HEK293T (cell line): ENCODE data around the gene PEMT.
"Not testable (repeated sequence)": the region's sequence is repeated elsewhere in the genome, so short reads cannot be mapped to it uniquely, and the experiment has no call there.

ENCODE experiments used
- CTCF ChIA-PET: fragments of 350-600 bp; formaldehyde crosslinking; extraction: SDS; loops from one replicate; lab custom pipeline; 2021; ENCODE audit warnings: antibody characterized with exemption, inconsistent platforms; lab: Yijun Ruan, JAX
- POLR2A ChIA-PET: fragments of 350-600 bp; formaldehyde crosslinking; extraction: SDS; loops from one replicate; lab custom pipeline; 2020; ENCODE audit warnings: antibody characterized with exemption, inconsistent platforms; lab: Yijun Ruan, JAX
- DNase-seq: peaks from one replicate; pipeline ENCODE4 v3.0.0; 2012; ENCODE audit warnings: mixed read lengths; ENCODE audit errors: extremely low spot score
- ARNT ChIP-seq: fragments of 450-650 bp; IDR thresholded peaks from 2 replicates; pipeline ENCODE4 v1.6.1; 2017; ENCODE audit warnings: mild to moderate bottlenecking
- BHLHE40 ChIP-seq: fragments of 450-650 bp; IDR thresholded peaks from 2 replicates; pipeline ENCODE4 v1.6.1; 2016; ENCODE audit warnings: mild to moderate bottlenecking, moderate library complexity, borderline replicate concordance
- CTBP1 ChIP-seq: fragments of 450-650 bp; IDR thresholded peaks from 2 replicates; pipeline ENCODE4 v1.6.1; 2016; ENCODE audit warnings: borderline replicate concordance
- ELF4 ChIP-seq: fragments of 450-650 bp; IDR thresholded peaks from 2 replicates; pipeline ENCODE4 v1.6.1; 2017; ENCODE audit warnings: antibody characterized with exemption
- FOXA1 ChIP-seq: fragments of 450-650 bp; IDR thresholded peaks from 2 replicates; pipeline ENCODE4 v1.6.1; 2016; ENCODE audit warnings: mild to moderate bottlenecking
- FOXK2 ChIP-seq: fragments of 450-650 bp; IDR thresholded peaks from 2 replicates; pipeline ENCODE4 v1.6.1; 2016; ENCODE audit warnings: mild to moderate bottlenecking
- FOXM1 ChIP-seq: fragments of 450-650 bp; IDR thresholded peaks from 2 replicates; pipeline ENCODE4 v1.6.1; 2017; ENCODE audit warnings: mild to moderate bottlenecking, borderline replicate concordance
- HDGF ChIP-seq: fragments of 450-650 bp; IDR thresholded peaks from 2 replicates; pipeline ENCODE4 v1.6.1; 2017; ENCODE audit warnings: antibody characterized with exemption, borderline replicate concordance
- L3MBTL2 ChIP-seq: fragments of 450-650 bp; conservative IDR thresholded peaks from 2 replicates; pipeline ENCODE4 v1.6.1; 2016; ENCODE audit warnings: mild to moderate bottlenecking
- LEF1 ChIP-seq: fragments of 450-650 bp; IDR thresholded peaks from 2 replicates; pipeline ENCODE4 v1.6.1; 2017; ENCODE audit warnings: mild to moderate bottlenecking, borderline replicate concordance
- NFRKB ChIP-seq: fragments of 450-650 bp; IDR thresholded peaks from 2 replicates; pipeline ENCODE4 v1.6.1; 2016; ENCODE audit warnings: mild to moderate bottlenecking, moderate library complexity
- PKNOX1 ChIP-seq: fragments of 450-650 bp; IDR thresholded peaks from 2 replicates; pipeline ENCODE4 v1.6.1; 2016
- SP1 ChIP-seq: fragments of 450-650 bp; IDR thresholded peaks from 2 replicates; pipeline ENCODE4 v1.6.1; 2017
- SUZ12 ChIP-seq: fragments of 450-650 bp; IDR thresholded peaks from 2 replicates; pipeline ENCODE4 v1.6.1; 2016; ENCODE audit warnings: mild to moderate bottlenecking
- TARDBP ChIP-seq: fragments of 450-650 bp; IDR thresholded peaks from 2 replicates; pipeline ENCODE4 v1.6.1; 2016
- ZNF384 ChIP-seq: fragments of 450-650 bp; IDR thresholded peaks from 2 replicates; pipeline ENCODE4 v1.6.1; 2016

The PEMT gene

GRCh38 chr17:17466511-17466910 is 125.0 kb downstream of the PEMT start:
- TF ChIP-seq ARNT, result no peak
- TF ChIP-seq TARDBP, result no peak
- no peak for TF ChIP-seq PKNOX1
- TF ChIP-seq ELF4, result no peak
- TF ChIP-seq NFRKB, result no peak
- TF ChIP-seq SP1, result no peak
- no peak for TF ChIP-seq FOXA1
- no peak for TF ChIP-seq HDGF
- no peak for TF ChIP-seq L3MBTL2
- no peak for TF ChIP-seq SUZ12
- no peak for TF ChIP-seq ZNF384
- TF ChIP-seq LEF1, result no peak
- TF ChIP-seq BHLHE40, result no peak
- no peak for TF ChIP-seq FOXK2
- no peak for TF ChIP-seq FOXM1
- no peak for TF ChIP-seq CTBP1
- ChIA-PET POLR2A (no interaction called here), CTCF (no interaction called here)
- DNase-seq, result no peak

GRCh38 chr17:17465878-17466277 is 125.6 kb downstream of the PEMT start:
- DNase-seq, POLR2A ChIA-PET: not testable (repeated sequence)
- CTCF ChIA-PET, result interaction anchor here (0.6 kb wide), 1 partner anchor 123 kb away, joined by 4 read pairs; no protein-coding TSS in a partner anchor

- ChIA-PET POLR2A (no interaction called here), CTCF (no interaction called here)
- DNase-seq, result no peak
- no peak for TF ChIP-seq LEF1
- no peak for TF ChIP-seq ZNF384
- no peak for TF ChIP-seq FOXA1
- TF ChIP-seq FOXM1, result no peak
- no peak for TF ChIP-seq FOXK2
- no peak for TF ChIP-seq HDGF
- no peak for TF ChIP-seq PKNOX1
- no peak for TF ChIP-seq BHLHE40
- no peak for TF ChIP-seq ELF4
- TF ChIP-seq NFRKB, result no peak
- TF ChIP-seq CTBP1, result no peak
- TF ChIP-seq ARNT, result no peak
- no peak for TF ChIP-seq L3MBTL2
- TF ChIP-seq SUZ12, result no peak
- TF ChIP-seq SP1, result no peak
- TF ChIP-seq TARDBP, result no peak
These were observed 127.7 kb downstream of the PEMT start for GRCh38 chr17:17463821-17464220.

- DNase-seq, result no peak
- TF ChIP-seq SP1, result no peak
- no peak for TF ChIP-seq HDGF
- TF ChIP-seq LEF1, result no peak
- no peak for TF ChIP-seq ZNF384
- TF ChIP-seq FOXM1, result no peak
- no peak for TF ChIP-seq FOXK2
- no peak for TF ChIP-seq ELF4
- no peak for TF ChIP-seq L3MBTL2
- no peak for TF ChIP-seq PKNOX1
- TF ChIP-seq CTBP1, result no peak
- no peak for TF ChIP-seq BHLHE40
- no peak for TF ChIP-seq FOXA1
- TF ChIP-seq NFRKB, result no peak
- no peak for TF ChIP-seq TARDBP
- TF ChIP-seq ARNT, result no peak
- no peak for TF ChIP-seq SUZ12
- CTCF ChIA-PET, result interaction anchor here (1.3 kb wide), 1 partner anchor 107 kb away, joined by 3 read pairs; no protein-coding TSS in a partner anchor
- POLR2A ChIA-PET, result interaction anchor here (0.8 kb wide), 1 partner anchor 10 kb away, joined by 3 read pairs; no protein-coding TSS in a partner anchor
These were observed 129.3 kb downstream of the PEMT start for GRCh38 chr17:17462048-17462824.

- POLR2A ChIA-PET, result no interaction called here
- no peak for DNase-seq
- TF ChIP-seq FOXM1, result no peak
- TF ChIP-seq TARDBP, result peak; percentile 36; the same call in 1 of the 2 replicates
- no peak for TF ChIP-seq ZNF384
- CTCF ChIA-PET, result no interaction called here
These were observed 131.5 kb downstream of the PEMT start for GRCh38 chr17:17460038-17460437.

GRCh38 chr17:17457680-17458079 is 133.8 kb downstream of the PEMT start:
- no peak for TF ChIP-seq FOXA1
- TF ChIP-seq CTBP1, result no peak
- no peak for TF ChIP-seq PKNOX1
- TF ChIP-seq L3MBTL2, result no peak
- TF ChIP-seq ELF4, result no peak
- TF ChIP-seq FOXK2, result no peak
- no peak for TF ChIP-seq ZNF384
- TF ChIP-seq HDGF, result no peak
- TF ChIP-seq LEF1, result no peak
- TF ChIP-seq ARNT, result no peak
- no peak for TF ChIP-seq FOXM1
- TF ChIP-seq SP1, result no peak
- TF ChIP-seq NFRKB, result no peak
- TF ChIP-seq BHLHE40, result no peak
- TF ChIP-seq TARDBP, result no peak
- TF ChIP-seq SUZ12, result no peak
- DNase-seq, result no peak
- POLR2A ChIA-PET, result no interaction called here
- CTCF ChIA-PET, result no interaction called here
